Airway epithelial cell (primary cell): ENCODE measurements around the gene KRT28. TPM values are rescaled to one million over a fixed set of nuclear protein-coding genes. Genes with fewer than 3 reads are reported as not detected.

ENCODE experiments used
- total RNA-seq: library from RNA; depleted of rRNA; stranded (reverse); fragments of >200 nt; gene quantifications from 2 replicates; pipeline ENCODE4 v1.2.3, GENCODE V29; 2015

KRT28 gene
- not detected in 2 replicates for total RNA-seq

GRCh38 chr17:40799859-40800258 is at the start of gene KRT28:
Gene KRT28, minus strand, starts transcription at chr17:40799959. Its CDS starts 66 bp downstream, at chr17:40799893.

GRCh38 chr17:40822132-40822812 is 22.5 kb upstream of the KRT28 start, which contains the start of gene KRT10:
Gene KRT10, minus strand, starts transcription at chr17:40822614. Its CDS starts 29 bp downstream, at chr17:40822585.

GRCh38 chr17:40782450-40782849 is 17.3 kb downstream of the KRT28 start, which contains the start of gene KRT27:
Gene KRT27, minus strand, starts transcription at chr17:40782550. Its CDS starts 57 bp downstream, at chr17:40782493.

GRCh38 chr17:40772101-40772500 is 27.7 kb downstream of the KRT28 start, which contains the start of gene KRT26:
Gene KRT26, minus strand, starts transcription at chr17:40772201. Its CDS starts 88 bp downstream, at chr17:40772113.

GRCh38 chr17:40755231-40755630 is 44.5 kb downstream of the KRT28 start, which contains the start of gene KRT25:
Gene KRT25, minus strand, starts transcription at chr17:40755331. Its CDS starts 60 bp downstream, at chr17:40755271.

Other genes starting within 250 kb of the KRT28 start
- not detected in 2 replicates for gene CCR7, start 234.5 kb downstream of the KRT28 start, total RNA-seq
- gene SMARCE1, start 152.1 kb downstream of the KRT28 start, total RNA-seq, result 81.3 and 87.2 TPM in 2 replicates
- not detected in 2 replicates for gene KRT222, start 134.8 kb downstream of the KRT28 start, total RNA-seq
- gene KRT24, start 96.2 kb downstream of the KRT28 start, total RNA-seq, result 1.5 and 2.5 TPM in 2 replicates
- gene KRT25, start 44.6 kb downstream of the KRT28 start, total RNA-seq, result not detected in 2 replicates
- gene KRT26, start 27.8 kb downstream of the KRT28 start, total RNA-seq, result not detected in 2 replicates
- not detected in 2 replicates for gene KRT27, start 17.4 kb downstream of the KRT28 start, total RNA-seq
- gene KRT10, start 22.7 kb upstream of the KRT28 start, total RNA-seq, result 59.0 and 68.3 TPM in 2 replicates
- not detected in 2 replicates for gene KRT12, start 67.3 kb upstream of the KRT28 start, total RNA-seq
- not detected in 2 replicates for gene KRT20, start 85.3 kb upstream of the KRT28 start, total RNA-seq
- 35.7 and 36.8 TPM in 2 replicates for gene KRT23, start 137.7 kb upstream of the KRT28 start, total RNA-seq
- gene KRT39, start 167.0 kb upstream of the KRT28 start, total RNA-seq, result not detected in 2 replicates
- gene KRT40, start 184.4 kb upstream of the KRT28 start, total RNA-seq, result 0.07 TPM in 1 of 2 replicates, not detected in the other
- not detected in 2 replicates for gene KRTAP3-3, start 194.2 kb upstream of the KRT28 start, total RNA-seq
- gene KRTAP3-2, start 199.9 kb upstream of the KRT28 start, total RNA-seq, result not detected in 2 replicates
- gene KRTAP3-1, start 209.2 kb upstream of the KRT28 start, total RNA-seq, result not detected in 2 replicates
- not detected in 2 replicates for gene KRTAP1-5, start 227.2 kb upstream of the KRT28 start, total RNA-seq
- gene KRTAP1-4, start 230.2 kb upstream of the KRT28 start, total RNA-seq, result not detected in 2 replicates
- gene KRTAP1-3, start 234.9 kb upstream of the KRT28 start, total RNA-seq, result not detected in 2 replicates
- not detected in 2 replicates for gene KRTAP1-1, start 241.5 kb upstream of the KRT28 start, total RNA-seq
- not detected in 2 replicates for gene KRTAP2-1, start 247.4 kb upstream of the KRT28 start, total RNA-seq